Measurements from ENCODE around the gene VMO1.
"Not testable (repeated sequence)": the region's sequence is repeated elsewhere in the genome, so short reads cannot be mapped to it uniquely, and the experiment has no call there.

The VMO1 gene, protein sequence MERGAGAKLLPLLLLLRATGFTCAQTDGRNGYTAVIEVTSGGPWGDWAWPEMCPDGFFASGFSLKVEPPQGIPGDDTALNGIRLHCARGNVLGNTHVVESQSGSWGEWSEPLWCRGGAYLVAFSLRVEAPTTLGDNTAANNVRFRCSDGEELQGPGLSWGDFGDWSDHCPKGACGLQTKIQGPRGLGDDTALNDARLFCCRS

DNA sequence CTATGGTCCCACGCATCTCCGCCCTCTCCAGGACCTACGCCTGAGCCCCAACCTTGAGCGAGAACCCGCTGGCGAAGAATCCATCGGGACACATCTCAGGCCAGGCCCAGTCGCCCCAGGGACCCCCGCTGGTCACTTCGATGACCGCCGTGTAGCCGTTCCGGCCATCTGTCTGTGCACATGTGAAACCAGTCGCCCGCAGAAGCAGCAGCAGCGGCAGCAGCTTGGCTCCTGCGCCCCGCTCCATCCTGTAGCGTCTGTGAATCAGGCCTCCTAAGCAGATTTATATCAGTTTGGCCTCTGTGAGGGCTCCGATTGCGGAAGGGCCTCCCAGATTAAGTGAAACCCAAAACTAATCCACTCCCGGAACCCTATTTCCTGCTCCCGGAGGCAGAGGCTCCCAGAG lies at the start of gene VMO1:
Gene VMO1, minus strand, starts transcription at position 259 of the 406 bp plus-strand sequence. Its CDS starts 12 bp downstream, at position 247.
- DNase-seq (ENCODE audit: extremely low spot score, insufficient read length, low read depth) (no peak), FAIRE-seq (no peak)

DNA sequence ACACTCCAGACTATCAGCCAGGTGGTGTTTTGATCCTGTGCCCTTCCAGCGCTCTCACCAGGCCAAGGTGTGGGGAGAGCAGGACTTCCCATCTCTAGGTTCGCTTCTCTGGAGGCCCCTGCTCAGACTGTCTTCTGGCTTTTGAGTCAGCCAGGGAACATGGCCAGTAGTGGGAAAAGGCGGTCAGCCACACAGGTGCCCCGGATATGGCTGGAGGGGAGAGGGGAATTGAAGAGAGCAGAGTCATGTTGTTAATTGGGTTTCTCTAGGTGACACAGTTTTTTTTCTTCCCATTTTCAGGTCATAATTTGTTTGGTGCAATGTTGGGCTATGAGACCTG lies 48.5 kb upstream of the VMO1 start:
- FAIRE-seq (no peak), DNase-seq (ENCODE audit: extremely low spot score, insufficient read length, low read depth) (no peak)

DNA sequence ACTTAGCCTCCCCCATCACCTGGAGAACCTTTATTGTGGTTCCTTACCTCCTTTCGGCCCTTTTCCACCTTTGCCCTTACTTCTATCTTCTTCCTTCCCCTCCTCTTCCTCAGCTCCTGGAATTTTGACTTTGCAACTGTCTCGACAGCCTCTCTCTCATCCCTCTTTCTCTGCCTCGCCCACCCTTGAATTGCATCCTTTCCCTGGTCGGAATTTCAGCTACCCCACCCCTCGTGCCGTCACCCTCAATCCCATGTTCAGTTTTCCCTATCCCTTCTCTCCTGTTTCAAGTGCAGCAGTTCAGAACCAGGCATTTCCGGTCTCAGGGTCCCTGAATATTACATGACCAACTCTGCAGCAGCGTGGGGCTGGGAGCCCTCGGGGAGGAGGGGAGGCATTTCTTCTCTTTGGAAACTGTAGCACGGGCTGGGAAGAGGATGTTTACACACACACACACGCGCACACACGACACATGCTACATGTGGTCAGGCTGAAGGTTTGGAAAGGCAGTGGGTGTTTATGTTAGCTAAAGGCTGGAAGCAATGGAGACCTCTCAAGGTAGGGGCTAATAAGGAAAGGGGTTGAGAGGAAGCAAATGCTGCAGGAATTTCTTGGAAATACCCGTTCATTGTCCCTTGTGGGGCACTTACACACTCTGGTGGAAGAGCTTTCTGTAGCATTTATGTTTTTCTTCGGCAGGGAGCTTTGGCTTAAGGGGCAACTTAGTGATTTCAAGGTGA lies 47.9 kb upstream of the VMO1 start:
- no peak for DNase-seq (ENCODE audit: extremely low spot score, insufficient read length, low read depth)
- no peak for FAIRE-seq

DNA sequence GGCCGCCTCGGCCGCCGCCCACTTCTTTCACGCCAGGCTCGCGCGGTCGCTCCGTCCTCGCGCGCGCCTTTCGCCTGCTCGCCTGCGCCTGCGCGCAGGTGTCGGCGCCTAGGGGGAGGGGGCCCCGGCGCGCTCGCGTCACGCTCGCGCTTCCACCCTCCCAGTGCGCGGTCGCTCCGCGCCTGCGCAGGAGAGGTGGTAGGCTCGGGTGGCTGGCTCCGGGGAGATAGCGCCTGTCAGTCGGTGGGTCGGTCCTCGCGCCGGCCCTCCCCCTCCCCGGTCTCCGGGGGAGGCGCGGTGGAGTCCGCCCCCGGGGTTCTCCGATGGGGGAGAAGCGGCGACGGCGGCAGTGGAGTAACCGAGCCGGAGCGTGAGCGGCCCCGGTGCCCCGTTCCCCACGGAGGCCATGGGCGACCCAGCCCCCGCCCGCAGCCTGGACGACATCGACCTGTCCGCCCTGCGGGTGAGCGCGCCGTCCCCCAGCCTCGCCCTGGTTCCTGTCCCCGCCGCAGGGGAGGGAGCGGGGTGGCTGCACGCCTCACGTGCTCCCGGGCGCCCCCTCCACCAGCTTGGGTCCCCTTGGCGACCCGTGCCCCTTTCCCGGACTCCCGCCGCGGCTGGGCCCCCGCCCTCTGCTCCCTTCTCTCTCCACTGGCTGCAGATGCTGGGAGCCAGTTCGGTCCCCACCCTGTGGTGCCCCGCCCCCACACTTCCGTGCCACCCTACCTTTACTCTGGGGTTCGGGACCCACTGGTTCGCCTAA lies 47.2 kb upstream of the VMO1 start, which contains the start of gene MINK1:
Gene MINK1, plus strand, starts transcription at position 163 of the 763 bp plus-strand sequence. Its CDS starts 244 bp downstream, at position 407.
- DNase-seq (ENCODE audit: extremely low spot score, insufficient read length, low read depth) (peak; percentile 100), FAIRE-seq (peak; percentile 75)

DNA sequence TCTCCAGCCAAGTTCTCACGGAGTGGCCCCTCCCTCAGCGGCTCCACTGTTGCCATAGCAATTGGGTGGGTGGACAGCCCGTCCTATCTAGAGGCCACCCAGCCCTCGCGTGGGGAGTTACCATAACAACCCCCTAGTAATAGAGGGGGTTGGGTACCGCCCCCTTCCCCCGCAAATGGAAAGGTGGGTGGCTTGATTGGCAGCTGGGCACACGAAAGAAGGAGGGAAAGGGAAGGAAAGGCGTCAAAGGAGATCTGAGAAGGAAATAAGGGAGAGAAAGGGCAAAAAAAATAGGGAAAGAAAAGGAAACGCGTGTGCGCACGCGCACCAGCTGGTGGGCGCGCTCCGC lies 46.6 kb upstream of the VMO1 start:
- not testable (repeated sequence) for FAIRE-seq; DNase-seq (ENCODE audit: extremely low spot score, insufficient read length, low read depth)

DNA sequence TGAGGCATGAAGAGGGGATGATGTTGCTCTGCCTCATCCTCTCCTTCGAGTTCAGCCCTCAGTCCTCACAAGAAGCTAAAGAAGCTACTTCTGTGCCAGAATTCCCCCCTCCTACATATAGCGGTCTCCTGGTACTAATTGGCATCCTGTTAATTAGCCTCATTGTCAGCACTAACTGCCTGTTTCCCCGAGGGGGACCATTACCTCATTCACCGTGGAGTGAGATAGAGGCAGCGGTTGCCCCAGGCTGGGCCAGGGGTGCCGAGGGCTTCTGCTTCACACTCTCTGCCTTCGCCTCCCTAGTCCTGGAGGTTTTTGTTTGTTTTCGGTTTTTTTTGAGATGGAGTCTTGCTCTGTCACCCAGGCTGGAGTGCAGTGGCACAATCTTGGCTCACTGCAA lies 41.2 kb upstream of the VMO1 start:
- DNase-seq (ENCODE audit: extremely low spot score, insufficient read length, low read depth) (no peak), FAIRE-seq (no peak)

DNA sequence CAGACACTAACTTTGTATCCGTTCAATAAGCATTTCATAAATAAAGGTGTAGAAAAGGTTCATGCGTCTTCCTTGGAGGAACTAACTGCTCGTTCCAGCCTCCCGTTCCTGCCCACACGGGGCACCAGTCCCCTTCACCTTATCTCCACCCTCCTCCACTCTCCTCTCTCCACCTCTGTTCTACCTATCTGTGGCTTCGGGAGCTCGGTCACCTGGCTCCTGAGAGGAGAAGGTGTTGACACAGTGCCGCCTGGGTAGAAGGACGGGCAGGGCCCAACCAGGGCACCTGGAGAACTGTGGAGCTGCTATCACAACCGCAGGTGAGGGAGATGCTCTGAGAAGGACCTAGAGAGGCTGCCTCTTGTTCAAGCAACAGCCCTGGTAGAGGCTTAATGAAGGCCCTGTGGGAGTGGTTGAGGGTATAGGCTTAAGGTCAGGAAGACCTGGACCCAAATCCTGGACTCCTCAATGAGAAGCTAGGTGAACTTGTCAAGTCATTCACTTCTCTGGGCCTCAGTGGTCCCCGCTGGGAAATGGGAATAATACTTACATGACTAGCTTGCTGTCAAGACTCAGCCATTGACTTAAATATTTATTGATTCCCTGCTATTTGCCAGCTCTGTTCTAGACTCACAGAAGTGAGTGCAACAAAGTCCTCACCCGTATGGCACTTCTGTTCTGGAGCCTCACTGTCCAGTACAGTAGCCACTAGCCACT lies 37.4 kb upstream of the VMO1 start:
- no peak for FAIRE-seq
- no peak for DNase-seq (ENCODE audit: extremely low spot score, insufficient read length, low read depth)

DNA sequence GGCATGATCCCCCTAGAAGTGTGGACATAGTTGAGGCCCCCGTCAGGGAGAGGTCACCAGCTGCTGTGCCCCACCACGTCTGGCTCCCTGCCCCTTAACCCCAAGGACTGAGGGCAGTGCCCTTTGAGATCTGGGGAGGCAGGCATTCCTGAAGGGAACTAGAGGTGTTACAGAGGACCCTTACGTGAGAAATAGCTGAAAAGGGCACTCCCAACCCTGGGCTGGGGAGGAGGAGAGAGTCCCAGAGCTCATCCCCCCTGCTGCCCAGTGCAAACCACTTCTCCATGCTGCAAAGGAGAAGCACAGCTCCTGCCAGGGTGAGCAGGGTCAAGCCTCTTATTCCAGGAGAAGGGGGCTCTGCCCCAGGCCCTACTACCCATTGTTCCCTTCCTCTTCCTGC lies 36.7 kb upstream of the VMO1 start:
- FAIRE-seq: no peak
- DNase-seq (ENCODE audit: extremely low spot score, insufficient read length, low read depth): no peak

DNA sequence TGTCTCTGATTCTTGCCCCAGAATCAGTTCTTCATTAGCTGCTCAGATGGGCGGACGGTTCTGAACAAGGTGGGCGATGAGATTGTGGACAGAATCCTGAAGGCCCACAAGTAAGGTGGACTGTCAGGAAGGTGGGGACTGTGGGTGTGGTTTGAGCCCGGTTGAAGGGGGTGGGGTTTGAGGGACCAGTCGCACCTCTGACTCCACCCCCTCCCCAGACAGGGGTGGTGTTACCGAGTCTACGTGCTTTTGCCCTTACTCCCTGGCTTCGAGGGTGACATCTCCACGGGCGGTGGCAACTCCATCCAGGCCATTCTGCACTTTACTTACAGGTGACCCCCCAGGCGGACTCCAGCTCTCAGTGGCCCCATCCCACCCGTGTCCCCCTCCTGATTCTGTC lies 32.1 kb upstream of the VMO1 start:
- DNase-seq (ENCODE audit: extremely low spot score, insufficient read length, low read depth) (no peak), FAIRE-seq (no peak)

DNA sequence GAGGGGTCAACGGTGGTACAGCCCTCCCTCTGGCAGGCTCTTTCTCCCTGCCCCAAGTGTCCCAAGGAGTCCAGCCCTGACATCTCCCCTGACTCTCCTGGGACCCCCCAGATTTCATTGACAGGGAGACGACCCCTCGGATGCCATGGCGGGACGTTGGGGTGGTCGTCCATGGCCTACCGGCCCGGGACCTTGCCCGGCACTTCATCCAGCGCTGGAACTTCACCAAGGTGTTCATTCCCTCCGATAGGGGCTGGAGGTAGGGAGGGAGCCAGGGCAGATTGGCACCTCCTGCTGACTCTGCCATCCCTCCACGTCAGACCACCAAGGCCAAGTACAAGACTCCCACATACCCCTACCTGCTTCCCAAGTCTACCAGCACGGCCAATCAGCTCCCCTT lies 30.7 kb upstream of the VMO1 start:
- no peak for FAIRE-seq
- no peak for DNase-seq (ENCODE audit: extremely low spot score, insufficient read length, low read depth)

DNA sequence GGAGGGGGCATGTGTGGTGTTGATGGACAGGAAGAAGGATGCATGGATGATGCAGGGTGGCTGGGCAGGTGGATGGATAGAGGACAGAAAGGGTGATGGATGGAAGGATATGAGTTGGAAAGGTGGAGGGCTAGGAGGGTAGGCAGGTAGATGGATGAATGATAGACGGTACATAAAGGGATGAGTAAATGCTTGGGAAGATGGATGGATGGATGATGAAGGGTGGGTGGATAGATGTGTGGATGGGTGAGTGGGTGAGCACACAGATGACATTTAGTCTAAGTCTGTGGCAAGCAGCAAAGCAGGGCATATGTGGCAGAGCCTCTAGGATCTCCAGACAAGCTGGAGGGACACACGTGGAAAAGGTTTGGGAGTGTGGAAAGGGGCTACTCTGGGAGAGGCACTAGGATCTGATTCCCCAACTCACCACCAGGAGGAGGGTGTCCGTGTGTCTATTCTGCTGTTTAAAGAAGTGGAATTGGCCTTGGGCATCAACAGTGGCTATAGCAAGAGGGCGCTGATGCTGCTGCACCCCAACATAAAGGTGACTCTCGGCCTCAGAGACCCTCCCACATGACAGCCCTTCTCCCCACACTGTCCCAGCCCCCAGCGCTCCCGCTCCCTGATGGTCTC lies 29.0 kb upstream of the VMO1 start:
- DNase-seq (ENCODE audit: extremely low spot score, insufficient read length, low read depth) (no peak), FAIRE-seq (no peak)

DNA sequence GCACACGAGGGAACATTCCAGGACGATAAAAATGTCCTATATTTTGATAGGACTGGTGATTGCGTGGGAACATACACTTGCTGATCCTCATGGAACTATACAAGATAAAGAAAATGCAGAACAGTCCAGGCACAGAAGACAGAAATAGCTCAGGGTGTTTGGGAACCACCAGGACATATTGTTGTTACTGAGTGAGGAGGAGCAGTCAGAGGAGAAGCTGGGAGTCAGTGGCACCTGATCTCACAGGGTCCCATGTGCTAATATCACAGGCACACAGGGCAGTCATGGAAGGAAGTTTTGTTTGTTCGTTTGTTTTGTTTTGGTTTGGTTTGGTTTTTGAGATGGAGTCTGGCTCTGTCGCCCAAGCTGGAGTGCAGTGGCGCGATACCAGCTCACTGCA lies 26.5 kb upstream of the VMO1 start:
- no peak for FAIRE-seq
- DNase-seq (ENCODE audit: extremely low spot score, insufficient read length, low read depth): no peak

DNA sequence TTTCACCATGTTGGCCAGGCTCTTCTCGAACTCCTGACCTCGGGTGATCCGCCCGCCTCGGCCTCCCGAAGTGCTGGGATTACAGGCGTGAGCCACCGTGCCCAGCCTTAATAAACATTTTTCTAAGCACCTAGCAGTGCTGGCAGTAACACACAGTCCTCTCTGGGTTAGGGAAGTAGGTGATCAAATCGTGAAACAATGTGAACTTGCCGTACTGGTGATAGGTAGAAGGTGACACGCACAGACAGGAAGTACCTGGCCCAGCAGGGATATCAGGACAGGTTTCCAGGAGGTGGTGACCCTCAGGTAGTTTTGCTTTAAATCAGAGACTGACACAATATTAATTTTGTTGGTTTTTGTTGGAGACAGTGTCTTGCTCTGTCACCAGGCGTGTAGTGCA lies 25.3 kb upstream of the VMO1 start:
- no peak for FAIRE-seq
- no peak for DNase-seq (ENCODE audit: extremely low spot score, insufficient read length, low read depth)

DNA sequence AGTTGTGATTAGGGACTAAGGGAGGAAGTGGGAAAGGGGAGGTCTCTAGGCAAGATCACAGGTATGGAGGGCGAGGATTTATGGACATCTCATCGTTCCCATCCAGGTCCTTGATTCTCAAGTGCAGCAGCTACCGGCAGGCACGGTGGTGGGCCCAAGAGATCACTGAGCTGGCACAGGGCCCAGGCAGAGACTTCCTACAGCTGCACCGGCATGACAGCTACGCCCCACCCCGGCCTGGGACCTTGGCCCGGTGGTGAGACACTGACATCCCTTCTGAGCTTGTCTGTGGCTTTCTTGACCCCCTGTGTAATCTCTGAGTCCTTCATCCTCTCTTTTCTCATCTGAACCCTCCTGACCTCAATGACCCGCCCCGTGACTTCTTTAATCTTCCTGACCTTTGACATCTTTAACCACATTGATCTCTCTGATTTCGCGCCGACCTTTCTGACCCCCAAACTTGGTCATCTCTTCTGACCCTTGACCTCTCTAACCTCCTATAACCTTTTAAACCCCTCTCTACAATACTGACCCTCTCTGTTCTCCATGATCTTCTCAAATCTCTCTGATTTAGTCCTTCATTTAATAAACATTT lies 24.6 kb upstream of the VMO1 start:
- no peak for FAIRE-seq
- DNase-seq (ENCODE audit: extremely low spot score, insufficient read length, low read depth): no peak

DNA sequence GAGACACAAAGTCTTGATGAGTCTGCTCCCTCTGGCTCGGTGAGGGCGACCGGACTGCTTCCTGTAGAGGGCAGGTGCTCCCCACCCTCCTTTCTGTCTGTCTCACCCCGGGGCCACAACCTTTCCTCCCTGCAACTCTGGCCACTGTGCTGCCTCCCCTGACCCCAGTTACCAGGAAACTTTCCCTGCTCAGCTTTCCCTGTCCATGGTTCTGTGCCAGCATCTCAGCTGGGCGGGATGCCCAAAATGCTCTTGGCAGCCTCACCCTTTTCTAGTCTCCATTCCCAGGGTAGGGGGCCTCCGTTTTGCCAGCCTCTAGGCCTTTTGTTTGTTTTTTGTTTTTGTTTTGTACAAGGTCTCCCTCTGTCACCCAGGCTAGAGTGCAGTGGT lies 22.2 kb upstream of the VMO1 start:
- DNase-seq (ENCODE audit: extremely low spot score, insufficient read length, low read depth) (no peak), FAIRE-seq (no peak)

DNA sequence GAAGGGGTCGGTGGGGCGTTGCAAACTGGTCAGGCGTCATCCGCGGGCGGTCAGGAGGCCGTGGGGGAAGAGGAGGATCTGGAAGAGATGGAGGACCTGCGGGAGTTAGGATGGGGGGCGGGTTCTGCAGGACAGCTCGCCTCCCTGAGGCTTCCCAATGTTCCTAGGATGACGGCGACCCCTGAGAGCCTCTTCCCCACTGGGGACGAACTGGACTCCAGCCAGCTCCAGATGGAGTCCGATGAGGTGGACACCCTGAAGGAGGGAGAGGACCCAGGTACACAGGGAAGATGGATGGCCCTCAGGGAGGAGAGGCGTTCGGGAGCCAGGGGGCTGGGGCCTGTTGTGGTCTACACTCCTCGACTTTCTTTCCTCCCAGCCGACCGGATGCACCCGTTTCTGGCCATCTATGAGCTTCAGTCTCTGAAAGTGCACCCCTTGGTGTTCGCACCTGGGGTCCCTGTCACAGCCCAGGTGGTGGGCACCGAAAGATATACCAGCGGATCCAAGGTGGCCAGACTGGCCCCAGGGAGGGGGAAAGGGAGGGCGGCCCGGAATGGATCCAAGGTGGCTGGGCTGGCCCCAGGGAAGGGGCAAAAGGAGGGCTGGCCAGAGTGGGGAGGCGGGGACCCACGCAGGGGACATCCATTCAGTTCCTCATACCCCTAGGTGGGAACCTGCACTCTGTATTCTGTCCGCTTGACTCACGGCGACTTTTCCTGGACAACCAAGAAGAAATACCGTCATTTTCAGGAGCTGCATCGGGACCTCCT lies 21.6 kb upstream of the VMO1 start:
- no peak for DNase-seq (ENCODE audit: extremely low spot score, insufficient read length, low read depth)
- no peak for FAIRE-seq

DNA sequence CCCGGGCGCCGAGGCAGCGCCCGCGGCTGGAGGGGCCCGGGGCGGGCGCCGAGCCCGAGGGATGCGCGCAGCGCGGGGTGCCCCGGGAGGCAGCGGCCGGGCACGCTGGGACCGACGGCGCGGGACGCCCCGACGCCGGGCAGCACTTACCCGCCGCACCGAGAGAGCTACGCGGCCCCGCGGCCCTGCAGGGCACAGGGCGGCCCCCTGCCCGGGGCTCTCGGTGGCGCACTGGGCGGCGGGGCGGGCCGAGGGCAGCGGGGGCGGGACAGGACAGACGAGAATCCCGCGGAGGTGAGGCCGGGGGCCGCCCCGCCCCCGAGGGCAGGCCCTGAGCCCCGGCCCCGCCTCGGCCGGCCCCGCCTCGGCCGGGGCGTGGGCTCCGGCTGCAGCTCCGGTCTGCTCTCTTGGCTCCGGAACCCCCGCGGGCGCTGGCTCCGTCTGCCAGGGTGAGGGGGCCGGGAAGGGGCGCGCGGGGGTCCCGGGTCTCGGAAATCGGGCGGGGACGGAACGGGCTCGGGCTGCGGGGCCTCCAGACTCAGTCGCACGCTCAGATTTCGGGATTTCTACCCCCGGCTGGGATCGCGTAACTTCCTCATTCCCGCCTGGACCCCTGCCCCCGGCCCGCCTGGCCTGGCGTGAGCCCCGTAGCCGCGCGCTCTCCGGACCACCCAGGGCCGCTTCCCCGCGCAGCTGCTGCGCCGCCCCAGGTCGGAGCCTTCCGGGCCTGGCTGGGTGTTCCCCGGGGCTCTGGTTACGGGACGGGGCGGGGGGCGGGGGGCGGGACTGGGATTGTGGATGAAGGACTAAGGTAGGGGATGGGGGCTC lies 20.8 kb upstream of the VMO1 start, which contains the start of gene PLD2:
Gene PLD2, plus strand, starts transcription at position 376 of the 828 bp plus-strand sequence. CDS start 621 bp downstream, outside the sequence.
- peak; percentile 78 for FAIRE-seq
- DNase-seq (ENCODE audit: extremely low spot score, insufficient read length, low read depth): peak; percentile 99

DNA sequence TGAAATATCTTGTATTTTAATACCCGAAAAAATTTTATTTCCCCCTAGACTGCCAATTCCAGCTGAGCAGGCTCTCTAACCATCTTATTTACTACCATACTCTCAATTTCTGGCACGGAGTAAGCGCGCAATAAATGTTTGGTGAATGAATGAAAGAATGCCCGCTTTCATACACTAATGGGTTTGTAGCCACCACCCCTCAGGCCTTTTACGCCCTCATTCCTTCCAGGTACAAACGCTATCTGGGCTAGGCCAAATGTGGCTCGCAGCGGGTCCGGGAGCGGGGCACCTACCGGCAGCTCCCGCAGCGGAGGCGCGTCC lies 20.3 kb upstream of the VMO1 start:
- DNase-seq (ENCODE audit: extremely low spot score, insufficient read length, low read depth) (no peak), FAIRE-seq (no peak)
